MCF 10A (cell line): ENCODE measurements around the gene FAM241B. TPM values are rescaled to one million over a fixed set of nuclear protein-coding genes. Genes with fewer than 3 reads are reported as not detected.

ENCODE experiments used
- BruUV-seq: library from RNA; stranded (reverse); fragments of 400-500 nt; replicated peaks from 2 replicates; lab custom pipeline; 2021; lab: Mats Ljungman, UMichigan
- CTCF ChIA-PET: fragments of 300-600 bp; sonication (Branson Sonifier 250); formaldehyde crosslinking; extraction: SDS; loops from one replicate; lab custom pipeline; 2021; ENCODE audit warnings: antibody characterized with exemption, inconsistent platforms; lab: Yijun Ruan, JAX
- POLR2A ChIA-PET: fragments of 300-600, 350-650 bp; sonication (Branson Sonifier 250); formaldehyde crosslinking; extraction: SDS; loops from one replicate; lab custom pipeline; 2020; ENCODE audit warnings: antibody characterized with exemption, inconsistent platforms; lab: Yijun Ruan, JAX
- DNase-seq: peaks from one replicate; pipeline ENCODE4 v3.0.0-alpha.2; 2018; ENCODE audit not compliant: unreplicated experiment
- H3K27ac Mint-ChIP-seq: one replicate; pipeline ENCODE4 v1.8.0; 2022; ENCODE audit warnings: mild to moderate bottlenecking, low read depth, mixed read lengths; ENCODE audit not compliant: unreplicated experiment
- H3K27me3 Mint-ChIP-seq: one replicate; pipeline ENCODE4 v1.8.0; 2022; ENCODE audit warnings: mixed read lengths; ENCODE audit not compliant: insufficient read depth, unreplicated experiment
- H3K36me3 Mint-ChIP-seq: one replicate; pipeline ENCODE4 v1.8.0; 2022; ENCODE audit warnings: mild to moderate bottlenecking, moderate library complexity, mixed read lengths; ENCODE audit not compliant: insufficient read depth, unreplicated experiment
- H3K4me1 Mint-ChIP-seq: one replicate; pipeline ENCODE4 v1.8.0; 2022; ENCODE audit warnings: mixed read lengths; ENCODE audit not compliant: insufficient read depth, unreplicated experiment
- H3K4me3 Mint-ChIP-seq: one replicate; pipeline ENCODE4 v1.8.0; 2022; ENCODE audit warnings: mild to moderate bottlenecking, moderate library complexity, mixed read lengths; ENCODE audit not compliant: unreplicated experiment
- H3K9me3 Mint-ChIP-seq: one replicate; pipeline ENCODE4 v1.8.0; 2022; ENCODE audit warnings: mixed read lengths; ENCODE audit not compliant: unreplicated experiment
- CTCF ChIP-seq: fragments of 200-600 bp; IDR thresholded peaks from one replicate; pipeline ENCODE4 v1.8.0; 2022; ENCODE audit warnings: antibody characterized with exemption, mild to moderate bottlenecking; ENCODE audit not compliant: unreplicated experiment
- intact Hi-C: fragments of 100-400 bp; cut with micrococcal nuclease; formaldehyde crosslinking; loops from 2 replicates; pipeline ENCODE4 v1.14.1; 2022
- total RNA-seq: library from RNA; stranded (reverse); gene quantifications from 2 replicates; pipeline ENCODE4 v1.2.3, GENCODE V29; 2022

Gene FAM241B
- total RNA-seq, 1 experiment from 2014 or later, result 7.5 TPM

- ChIA-PET POLR2A (interaction anchor here (0.8 to 1.1 kb wide), 3 partner anchors 34 to 124 kb away, joined by 3 to 4 read pairs (median 4); no protein-coding TSS in a partner anchor), CTCF (interaction anchor here (0.6 to 11.8 kb wide), 31 partner anchors 7 to 984 kb away, joined by 3 to 248 read pairs (median 4); partner anchors contain the start of gene FAM241B)
- Mint-ChIP-seq H3K9me3 (no peaks in the 10 kb centered on the region), H3K27ac (no peak overlapping the region), H3K4me3 (no peak overlapping the region), H3K36me3 (peaks cover 6% of the 10 kb centered on the region), H3K4me1 (peaks cover 23% of the 10 kb centered on the region), H3K27me3 (no peaks in the 10 kb centered on the region)
- no TSS peak for BruUV-seq
- peak; percentile 77 for DNase-seq
- intact Hi-C loops, result loop anchor here (1.0 to 10.0 kb wide), 4 partner anchors 124 to 315 kb away; no protein-coding TSS in a partner anchor
- peak; percentile 84 for TF ChIP-seq CTCF
Observed at GRCh38 chr10:69639291-69640195, 9.5 kb downstream of the FAM241B start.

- Mint-ChIP-seq H3K4me1 (peaks cover 23% of the 10 kb centered on the region), H3K27me3 (no peaks in the 10 kb centered on the region), H3K27ac (no peak overlapping the region), H3K9me3 (no peaks in the 10 kb centered on the region), H3K4me3 (peak overlapping the region; percentile 19), H3K36me3 (peaks cover 6% of the 10 kb centered on the region)
- intact Hi-C loops, result loop anchor here (10.0 kb wide), 1 partner anchor 314 kb away; no protein-coding TSS in a partner anchor
- POLR2A ChIA-PET, result interaction anchor here (0.6 to 1.8 kb wide), 9 partner anchors 10 to 506 kb away, joined by 3 to 5 read pairs (median 4); partner anchors contain the start of gene TYSND1
- no peak for TF ChIP-seq CTCF
- CTCF ChIA-PET, result interaction anchor here (0.5 to 11.8 kb wide), 31 partner anchors 9 to 983 kb away, joined by 3 to 248 read pairs (median 4); partner anchors contain the start of gene FAM241B
- DNase-seq, result peak; percentile 78
- no TSS peak for BruUV-seq
Observed at GRCh38 chr10:69640196-69640980, 10.3 kb downstream of the FAM241B start.

- no TSS peak for BruUV-seq
- intact Hi-C loops, result loop anchor here (10.0 kb wide), 1 partner anchor 313 kb away; no protein-coding TSS in a partner anchor
- Mint-ChIP-seq H3K27ac (no peak overlapping the region), H3K4me1 (peaks cover 23% of the 10 kb centered on the region), H3K36me3 (peaks cover 6% of the 10 kb centered on the region), H3K27me3 (no peaks in the 10 kb centered on the region), H3K9me3 (no peaks in the 10 kb centered on the region), H3K4me3 (no peak overlapping the region)
- no peak for TF ChIP-seq CTCF
- ChIA-PET POLR2A (interaction anchor here (0.6 to 1.8 kb wide), 5 partner anchors 9 to 505 kb away, joined by 3 to 5 read pairs (median 3); partner anchors contain the start of gene TYSND1), CTCF (interaction anchor here (0.5 to 11.8 kb wide), 20 partner anchors 9 to 1099 kb away, joined by 3 to 248 read pairs (median 4); no protein-coding TSS in a partner anchor)
- DNase-seq, result peak; percentile 76
Observed at GRCh38 chr10:69641261-69641980, 11.4 kb downstream of the FAM241B start.
